ENCODE data around the gene NGDN.

- TF ChIP-seq CTCF (IDR thresholded peaks at IDR 0.05) (no peak), POLR2A (IDR thresholded peaks at IDR 0.05) (no peak)
These were observed 452 bp downstream of the NGDN start for GRCh38 chr14:23469906-23470403.
